HG02884 (cell line): ENCODE measurements around the gene HDGFL3.
A peak's percentile ranks its signal among the peaks of the same experiment; 100 is the strongest.
"Not testable (repeated sequence)": the region's sequence is repeated elsewhere in the genome, so short reads cannot be mapped to it uniquely, and the experiment has no call there.

Experiments used
- ATAC-seq: cut with Tn5 transposase; IDR thresholded peaks from one replicate; pipeline ENCODE4 v1.9.1; 2021; ENCODE audit warnings: mild to moderate bottlenecking, moderate library complexity; ENCODE audit not compliant: unreplicated experiment

Gene HDGFL3

GRCh38 chr15:83106994-83107840 lies 100.4 kb downstream of the HDGFL3 start, which contains the start of gene TM6SF1:
Gene TM6SF1, plus strand, starts transcription at chr15:83107645. Its CDS starts 36 bp downstream, at chr15:83107681.
- no peak for ATAC-seq

- ATAC-seq = no peak
These were observed 102.2 kb downstream of the HDGFL3 start for GRCh38 chr15:83105440-83105839.

- ATAC-seq = no peak
These were observed 103.5 kb downstream of the HDGFL3 start for GRCh38 chr15:83104141-83104540.

- no peak for ATAC-seq
These were observed 105.3 kb downstream of the HDGFL3 start for GRCh38 chr15:83102346-83102745.

- ATAC-seq = no peak
These were observed 107.5 kb downstream of the HDGFL3 start for GRCh38 chr15:83100097-83100646.

- no peak for ATAC-seq
These were observed 108.3 kb downstream of the HDGFL3 start for GRCh38 chr15:83099290-83099689.

- ATAC-seq = no peak
These were observed 109.5 kb downstream of the HDGFL3 start for GRCh38 chr15:83098079-83098478.

- no peak for ATAC-seq
These were observed 113.0 kb downstream of the HDGFL3 start for GRCh38 chr15:83094583-83094982.

- ATAC-seq = peak; percentile 91
These were observed 115.2 kb downstream of the HDGFL3 start for GRCh38 chr15:83092309-83092976.

- ATAC-seq = not testable (repeated sequence)
These were observed 115.7 kb downstream of the HDGFL3 start for GRCh38 chr15:83091965-83092308.

GRCh38 chr15:83090465-83090864 lies 117.2 kb downstream of the HDGFL3 start:
- ATAC-seq = no peak

- no peak for ATAC-seq
These were observed 118.7 kb downstream of the HDGFL3 start for GRCh38 chr15:83088876-83089275.

- ATAC-seq = no peak
These were observed 120.0 kb downstream of the HDGFL3 start for GRCh38 chr15:83087576-83087975.

GRCh38 chr15:83085864-83086552 lies 121.6 kb downstream of the HDGFL3 start:
- not testable (repeated sequence) for ATAC-seq

- not testable (repeated sequence) for ATAC-seq
These were observed 122.2 kb downstream of the HDGFL3 start for GRCh38 chr15:83085461-83085860.

GRCh38 chr15:83082730-83083386 lies 124.8 kb downstream of the HDGFL3 start:
- ATAC-seq = no peak

GRCh38 chr15:83081256-83082014 lies 126.2 kb downstream of the HDGFL3 start:
- no peak for ATAC-seq

- no peak for ATAC-seq
These were observed 128.9 kb downstream of the HDGFL3 start for GRCh38 chr15:83078712-83079111.
